Fibroblast of lung (primary cell): ENCODE measurements around the gene ITPR2.

Source experiments
- CTCF ChIP-seq, 2 donors: IDR thresholded peaks in 1 of 2; conservative IDR thresholded peaks in 1 of 2; 1 replicate in 1 of 2; 2 replicates in 1 of 2; pipeline ENCODE4 v1.5.1; 2011 to 2012; ENCODE audit warnings: low read length in 2 of 2, control low read depth in 1 of 2, inconsistent platforms in 1 of 2, low read depth in 1 of 2, mild to moderate bottlenecking in 1 of 2
- EZH2 ChIP-seq: IDR thresholded peaks from 2 replicates; pipeline ENCODE4 v1.5.1; 2012; ENCODE audit warnings: low read length, control low read depth, mild to moderate bottlenecking; ENCODE audit errors: missing control alignments

- no peak for TF ChIP-seq CTCF (conservative IDR thresholded peaks at IDR 0.05 in 1 of 2, IDR thresholded peaks at IDR 0.05 in 1 of 2; ENCODE audit: low read depth in 1 of 2, low read length in 2 of 2)
- TF ChIP-seq EZH2, result no peak
Measured at GRCh38 chr12:26563552-26563951, 269.4 kb downstream of the ITPR2 start.
